Fibroblast of villous mesenchyme (primary cell): Measurements from ENCODE around the gene STX1B. TPM values are rescaled to one million over a fixed set of nuclear protein-coding genes. Genes with fewer than 3 reads are reported as not detected.

ENCODE experiments used
- DNase-seq: peaks from one replicate; pipeline ENCODE4 v3.0.0-alpha.2; 2010; ENCODE audit warnings: low read depth
- H3K4me3 ChIP-seq: 2 replicates; pipeline ENCODE4 v1.5.1; 2011; ENCODE audit warnings: low read depth, mild to moderate bottlenecking, low read length
- total RNA-seq: library from RNA; depleted of rRNA; stranded (reverse); fragments of >200 nt; gene quantifications from 2 replicates; pipeline ENCODE4 v1.2.3, GENCODE V29; 2012
- TF ChIP-seq, protein P1 (sequence below): IDR thresholded peaks from 2 replicates; pipeline ENCODE4 v1.5.1; 2012; ENCODE audit warnings: low read depth, mild to moderate bottlenecking, low read length; ENCODE audit not compliant: insufficient read depth

The STX1B gene
- total RNA-seq, 1 donor = 2.2 TPM

GRCh38 chr16:30979170-30980022 is 31.0 kb downstream of the STX1B start:
- DNase-seq = no peak
- H3K4me3 ChIP-seq = no peak overlapping the region
- TF ChIP-seq, protein P1, sequence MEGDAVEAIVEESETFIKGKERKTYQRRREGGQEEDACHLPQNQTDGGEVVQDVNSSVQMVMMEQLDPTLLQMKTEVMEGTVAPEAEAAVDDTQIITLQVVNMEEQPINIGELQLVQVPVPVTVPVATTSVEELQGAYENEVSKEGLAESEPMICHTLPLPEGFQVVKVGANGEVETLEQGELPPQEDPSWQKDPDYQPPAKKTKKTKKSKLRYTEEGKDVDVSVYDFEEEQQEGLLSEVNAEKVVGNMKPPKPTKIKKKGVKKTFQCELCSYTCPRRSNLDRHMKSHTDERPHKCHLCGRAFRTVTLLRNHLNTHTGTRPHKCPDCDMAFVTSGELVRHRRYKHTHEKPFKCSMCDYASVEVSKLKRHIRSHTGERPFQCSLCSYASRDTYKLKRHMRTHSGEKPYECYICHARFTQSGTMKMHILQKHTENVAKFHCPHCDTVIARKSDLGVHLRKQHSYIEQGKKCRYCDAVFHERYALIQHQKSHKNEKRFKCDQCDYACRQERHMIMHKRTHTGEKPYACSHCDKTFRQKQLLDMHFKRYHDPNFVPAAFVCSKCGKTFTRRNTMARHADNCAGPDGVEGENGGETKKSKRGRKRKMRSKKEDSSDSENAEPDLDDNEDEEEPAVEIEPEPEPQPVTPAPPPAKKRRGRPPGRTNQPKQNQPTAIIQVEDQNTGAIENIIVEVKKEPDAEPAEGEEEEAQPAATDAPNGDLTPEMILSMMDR = no peak

DNA sequence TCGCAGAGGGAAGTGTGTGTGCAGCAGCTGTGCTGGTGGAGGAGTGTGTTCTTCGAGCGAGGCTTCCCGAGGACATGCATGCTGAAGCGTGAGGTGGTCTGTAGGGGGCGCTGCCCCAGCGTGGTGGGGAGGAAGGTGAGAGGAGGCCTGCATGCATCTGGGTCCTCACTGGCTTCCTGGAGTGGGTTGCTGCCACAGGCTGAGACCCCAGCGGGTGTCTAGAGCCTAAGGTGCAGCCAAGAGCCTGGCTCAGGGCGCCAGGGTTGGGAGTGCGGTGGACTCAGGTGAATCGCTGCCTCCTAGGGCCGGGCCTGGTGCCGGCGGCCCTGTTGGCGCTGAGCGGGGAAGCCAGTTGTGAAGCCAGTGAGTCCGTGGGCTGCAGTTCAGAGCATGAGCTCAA is 32.9 kb downstream of the STX1B start:
- TF ChIP-seq, protein P1 = peak; percentile 36
- no peak for DNase-seq
- H3K4me3 ChIP-seq = no peak overlapping the region

DNA sequence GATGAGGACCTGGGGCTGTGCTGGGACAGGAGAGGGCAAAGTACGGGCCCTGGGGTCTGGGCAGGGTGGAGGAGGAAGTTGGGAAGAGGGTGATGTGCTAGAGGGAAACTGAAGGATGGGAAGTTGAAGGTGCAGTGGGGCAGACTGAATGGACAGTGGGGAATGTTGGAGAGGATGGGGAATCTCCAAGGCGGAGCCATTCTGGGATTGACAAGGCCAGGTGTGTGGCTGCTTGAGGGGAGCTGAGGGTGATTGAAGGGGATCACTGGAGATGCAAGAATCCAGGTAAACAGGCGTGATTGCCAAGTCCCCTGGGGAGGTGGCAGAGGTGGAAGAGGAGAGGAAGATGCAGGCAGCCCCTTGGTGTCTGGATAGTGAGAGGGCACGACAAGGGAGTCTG is 34.0 kb downstream of the STX1B start:
- H3K4me3 ChIP-seq = no peak overlapping the region
- TF ChIP-seq, protein P1 = no peak
- DNase-seq = no peak

- TF ChIP-seq, protein P1 = no peak
- H3K4me3 ChIP-seq = no peak overlapping the region
- DNase-seq = no peak
These were observed 36.1 kb downstream of the STX1B start for GRCh38 chr16:30974348-30974747.

GRCh38 chr16:30972872-30973271 is 37.6 kb downstream of the STX1B start:
- DNase-seq = no peak
- TF ChIP-seq, protein P1 = peak; percentile 13

GRCh38 chr16:30971298-30971697 is 39.1 kb downstream of the STX1B start:
- no peak for DNase-seq
- TF ChIP-seq, protein P1 = no peak
- no peak overlapping the region for H3K4me3 ChIP-seq

More at GRCh38 chr16:30972872-30973271, 37.6 kb downstream of the STX1B start:
- no peak overlapping the region for H3K4me3 ChIP-seq

- TF ChIP-seq, protein P1 = no peak
- no peak for DNase-seq
- H3K4me3 ChIP-seq = no peak overlapping the region
These were observed 41.1 kb downstream of the STX1B start for GRCh38 chr16:30969246-30969842.
